G401.6 (cell line): Measurements from ENCODE around the gene TRIOBP.

Experiments used
- FAIRE-seq: peaks from 2 replicates; lab custom pipeline; 2012; peaks lifted over from hg19 to GRCh38; lab: Jason Lieb, UNC

TRIOBP gene

DNA sequence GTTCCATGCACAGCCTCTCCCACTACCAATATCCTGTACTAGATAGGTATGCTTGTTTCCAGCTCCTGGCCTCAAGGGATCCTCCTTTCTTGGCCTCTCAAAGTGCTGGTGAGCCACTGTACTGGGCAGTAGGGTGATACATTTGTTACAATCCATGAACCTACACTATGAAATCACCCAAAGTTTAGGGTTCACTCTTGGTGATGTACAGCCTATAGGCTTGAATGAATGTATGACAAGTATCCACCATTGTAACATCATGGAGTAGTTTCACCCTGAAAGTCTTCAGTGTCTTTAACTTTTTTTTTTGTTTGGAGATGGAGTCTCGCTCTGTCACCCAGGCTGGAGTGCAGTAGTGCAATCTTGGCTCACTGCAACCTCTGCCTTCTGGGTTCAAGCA is 31.8 kb downstream of the TRIOBP start:
- FAIRE-seq = no peak

DNA sequence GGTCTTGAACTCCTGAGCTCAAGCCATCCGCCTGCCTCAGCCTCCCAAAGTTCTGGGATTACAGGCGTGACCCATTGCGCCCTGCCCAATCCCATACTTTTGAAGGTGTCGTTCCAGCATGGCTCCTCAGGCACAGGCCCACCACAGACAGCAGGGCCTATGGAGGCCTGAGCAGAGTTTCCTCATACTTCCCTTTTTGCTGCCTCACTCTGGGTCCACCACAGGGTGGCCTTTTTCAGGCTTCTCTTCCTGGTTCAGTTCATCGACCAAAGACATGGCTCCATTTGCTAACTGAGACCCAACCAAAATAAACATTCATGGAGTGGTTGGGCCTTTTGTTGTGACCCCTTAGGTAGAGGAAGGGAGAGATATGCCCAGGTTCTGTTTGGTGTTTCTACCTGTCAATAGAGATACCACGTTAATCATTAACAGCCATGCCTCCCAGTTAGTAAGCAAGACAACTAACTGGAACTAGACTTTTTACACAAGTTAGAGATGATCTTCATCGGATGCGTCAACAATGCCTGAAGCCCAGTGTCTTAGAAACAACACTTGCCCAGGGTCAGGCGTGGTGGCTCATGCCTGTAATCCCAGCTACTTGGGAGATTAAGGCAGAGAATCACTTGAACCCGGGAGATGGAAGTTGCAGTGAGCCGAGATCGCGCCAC is 35.1 kb downstream of the TRIOBP start:
- no peak for FAIRE-seq

DNA sequence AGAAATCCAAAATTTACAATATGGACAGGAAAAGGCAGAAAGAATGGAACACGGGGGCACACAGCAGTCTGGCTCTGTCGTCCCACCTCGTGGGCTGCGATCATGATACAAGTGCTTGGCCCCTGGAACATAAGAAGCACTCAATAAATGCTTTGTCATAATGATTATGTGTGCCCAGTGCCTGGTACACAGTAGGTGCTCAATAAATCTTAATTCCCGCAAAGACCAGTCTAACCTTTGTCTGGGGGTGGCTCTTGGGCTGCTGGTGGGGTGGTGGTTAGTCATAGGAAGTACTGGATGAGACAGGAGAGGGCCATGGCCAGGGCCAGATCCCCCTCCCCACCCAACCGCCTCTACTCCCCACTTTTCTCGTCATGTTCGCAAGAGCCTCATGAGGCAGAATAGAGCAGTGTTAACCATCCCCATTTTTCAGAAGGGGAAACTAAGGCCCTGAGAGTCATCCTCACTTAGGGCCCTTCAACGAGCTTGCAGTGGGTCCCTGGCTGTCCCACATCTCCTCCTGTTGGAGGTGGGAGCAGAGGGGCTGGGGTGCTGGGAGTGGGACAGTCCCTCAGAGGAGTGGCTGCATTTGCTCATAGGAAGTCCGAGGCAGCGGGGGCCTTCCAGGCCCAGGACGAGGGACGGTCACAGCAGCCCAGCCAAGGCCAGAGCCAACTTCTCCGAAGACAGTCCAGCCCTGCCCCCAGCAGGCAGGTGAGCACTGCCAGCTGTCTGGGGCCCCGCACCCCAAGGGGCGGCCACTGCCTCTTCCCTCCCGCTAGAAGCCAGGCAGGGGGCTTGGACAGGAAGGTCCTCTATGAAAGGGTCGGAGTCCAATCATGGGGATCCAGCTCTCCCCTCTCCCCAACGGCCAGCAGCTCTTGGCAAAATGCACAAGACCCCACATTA is 36.1 kb downstream of the TRIOBP start:
- no peak for FAIRE-seq

DNA sequence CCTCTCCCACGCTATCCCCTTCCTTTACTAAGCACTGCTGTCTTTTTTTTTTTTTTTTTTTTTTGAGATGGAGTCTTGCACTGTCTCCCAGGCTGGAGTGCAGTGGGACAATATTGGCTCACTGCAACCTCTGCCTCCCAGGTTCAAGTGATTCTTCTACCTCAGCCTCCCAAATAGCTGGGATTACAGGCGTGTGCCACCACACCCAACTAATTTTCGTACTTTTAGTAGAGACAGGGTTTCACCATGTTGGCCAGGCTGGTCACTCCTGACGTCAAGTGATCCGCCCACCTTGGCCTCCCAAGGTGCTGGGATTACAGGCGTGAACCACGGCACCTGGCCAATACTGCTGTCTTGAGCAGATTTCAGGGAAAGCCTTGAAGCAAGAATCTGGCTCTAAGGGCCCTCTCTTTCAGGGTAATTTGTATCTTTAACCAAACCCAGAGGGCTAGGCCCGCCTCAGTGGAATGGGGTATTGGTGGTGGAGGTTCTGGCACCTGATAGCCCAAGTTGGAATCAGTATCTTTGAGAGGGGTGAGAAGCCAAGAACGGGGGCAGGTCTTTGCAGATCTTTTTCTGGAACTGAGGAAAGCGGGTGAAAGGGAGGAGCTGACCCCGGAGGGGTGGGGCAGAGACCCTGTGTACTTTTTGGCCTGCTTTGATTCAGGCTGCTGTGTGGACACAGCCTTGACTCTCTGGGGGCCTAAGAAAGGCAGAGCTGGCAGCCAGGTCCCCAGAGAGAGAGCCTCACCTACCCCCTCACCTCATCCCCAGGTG is 37.0 kb downstream of the TRIOBP start:
- FAIRE-seq = no peak

DNA sequence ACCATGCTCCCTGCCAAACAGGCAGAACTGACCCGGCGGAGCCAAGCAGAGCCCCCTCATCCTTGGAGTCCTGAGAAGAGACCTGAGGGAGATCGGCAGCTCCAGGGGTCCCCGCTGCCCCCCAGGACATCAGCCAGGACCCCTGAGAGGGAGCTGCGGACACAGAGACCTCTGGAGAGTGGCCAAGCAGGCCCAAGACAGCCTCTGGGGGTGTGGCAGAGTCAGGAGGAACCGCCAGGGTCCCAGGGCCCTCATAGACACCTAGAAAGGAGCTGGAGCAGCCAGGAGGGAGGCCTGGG is 37.5 kb downstream of the TRIOBP start:
- FAIRE-seq = no peak

DNA sequence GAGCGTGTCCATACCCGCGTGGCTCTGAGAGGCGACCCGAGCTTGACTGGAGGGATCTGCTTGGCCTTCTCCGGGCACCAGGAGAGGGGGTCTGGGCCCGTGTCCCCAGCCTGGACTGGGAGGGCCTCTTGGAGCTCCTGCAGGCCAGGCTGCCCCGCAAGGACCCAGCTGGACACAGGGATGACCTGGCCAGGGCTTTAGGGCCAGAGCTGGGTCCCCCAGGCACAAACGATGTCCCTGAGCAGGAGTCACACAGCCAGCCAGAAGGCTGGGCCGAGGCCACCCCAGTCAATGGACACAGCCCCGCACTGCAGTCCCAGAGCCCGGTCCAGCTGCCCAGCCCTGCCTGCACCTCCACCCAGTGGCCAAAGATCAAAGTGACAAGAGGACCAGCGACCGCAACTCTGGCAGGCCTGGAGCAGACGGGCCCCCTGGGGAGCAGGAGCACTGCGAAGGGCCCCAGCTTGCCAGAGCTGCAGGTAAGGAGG is 38.2 kb downstream of the TRIOBP start:
- FAIRE-seq = no peak

DNA sequence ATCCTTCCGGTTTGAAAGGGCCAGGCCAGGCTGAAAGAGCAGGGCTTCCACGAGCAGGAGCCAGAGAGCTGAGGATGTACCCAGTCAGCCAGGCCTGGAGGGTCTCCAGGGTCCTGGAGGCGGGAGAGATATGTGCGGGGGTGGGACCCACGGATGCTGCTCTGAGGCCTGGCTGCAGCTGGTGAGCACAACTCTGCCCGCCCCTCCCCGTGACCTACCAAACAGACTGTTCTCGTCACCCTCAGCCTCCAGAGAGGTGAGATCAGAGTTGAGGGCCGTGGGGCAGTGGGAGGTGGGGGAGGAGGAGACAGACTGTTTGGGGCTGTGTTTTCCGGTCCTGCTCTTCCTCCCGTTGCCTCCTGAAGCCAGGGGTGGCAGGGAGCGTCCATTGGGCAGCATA is 42.2 kb downstream of the TRIOBP start:
- no peak for FAIRE-seq

DNA sequence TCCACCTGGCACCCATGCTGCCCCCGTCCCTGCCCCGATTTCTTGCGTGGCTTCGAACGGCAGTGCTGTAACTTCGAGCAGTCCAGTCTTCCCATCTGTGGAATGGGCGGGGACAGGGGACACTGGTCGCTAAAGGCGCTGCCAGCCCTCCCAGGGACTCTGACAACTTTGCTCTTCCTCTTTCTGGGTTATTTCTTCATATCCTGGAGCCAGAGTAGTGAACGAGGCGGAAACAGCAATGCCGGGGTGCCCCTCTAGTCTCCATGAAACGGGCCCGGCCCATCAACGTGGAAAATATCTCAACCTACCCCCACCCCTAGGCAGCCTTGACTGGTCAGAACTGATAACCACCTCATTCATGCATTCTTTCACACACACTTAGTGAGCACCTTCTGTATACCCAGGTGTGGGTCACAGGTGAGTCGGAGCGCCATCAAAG is 42.8 kb downstream of the TRIOBP start:
- no peak for FAIRE-seq

DNA sequence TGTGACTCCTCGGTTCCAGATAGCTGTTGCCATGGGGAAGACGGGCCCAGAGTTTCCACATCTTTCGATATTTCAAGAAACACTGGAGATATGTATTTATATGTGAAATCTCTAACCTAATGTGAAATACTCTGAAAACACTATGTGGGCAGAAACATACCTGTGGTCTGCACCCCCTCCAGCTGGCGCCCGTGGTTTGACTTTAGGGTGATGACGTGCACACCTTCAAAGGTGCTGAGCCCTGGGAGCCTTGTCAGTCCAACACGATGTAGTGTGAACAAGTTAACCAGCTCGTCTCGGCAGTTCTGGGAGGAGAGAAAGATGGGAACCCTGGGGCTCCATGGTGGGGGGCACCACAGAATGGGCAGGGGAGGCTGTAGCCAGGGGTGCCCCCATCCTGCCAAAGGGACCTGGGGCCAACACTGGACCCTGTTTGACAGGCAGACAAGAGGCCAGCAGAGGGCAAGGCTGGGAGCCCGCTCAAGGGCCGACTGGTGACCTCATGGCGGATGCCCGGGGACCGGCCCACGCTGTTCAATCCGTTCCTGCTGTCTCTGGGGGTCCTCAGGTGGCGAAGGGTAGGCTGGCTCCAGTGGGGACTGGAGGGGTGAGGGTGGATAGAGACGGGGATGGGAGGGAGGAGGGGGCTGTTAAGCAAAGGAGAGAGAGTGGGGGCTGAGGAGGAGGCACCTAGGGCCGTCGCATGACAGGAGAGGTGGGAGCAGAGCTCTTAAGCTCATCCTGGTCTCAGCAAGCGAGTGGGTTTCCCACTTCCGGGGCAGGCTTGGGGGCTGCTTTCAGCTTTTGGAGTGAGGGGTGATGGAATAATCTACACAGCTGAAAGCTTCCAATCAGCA is 43.8 kb downstream of the TRIOBP start:
- FAIRE-seq = no peak

DNA sequence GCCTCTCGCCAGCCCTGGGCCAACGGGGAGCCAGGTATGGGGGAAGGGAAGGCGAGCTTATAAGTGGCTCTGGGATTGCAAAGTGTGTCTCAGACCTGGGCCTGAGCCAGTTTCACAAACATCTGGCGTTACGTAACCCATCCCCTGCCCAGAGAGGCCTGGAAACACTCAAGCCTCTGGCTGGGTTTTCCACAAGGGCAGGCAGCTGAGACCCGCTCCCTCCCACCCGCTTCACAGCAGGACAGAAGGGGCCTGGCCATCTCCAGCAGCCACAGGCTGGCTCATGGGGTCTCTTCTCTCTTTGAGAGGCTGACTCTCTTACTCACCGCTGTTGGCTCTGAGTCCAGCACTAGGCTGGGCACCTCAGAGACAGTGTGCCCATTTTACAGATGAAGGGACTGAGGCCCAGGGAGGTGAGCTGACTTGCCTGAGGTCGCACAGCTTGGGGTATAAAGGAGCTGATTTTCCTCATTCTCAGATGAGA is 44.5 kb downstream of the TRIOBP start:
- no peak for FAIRE-seq

DNA sequence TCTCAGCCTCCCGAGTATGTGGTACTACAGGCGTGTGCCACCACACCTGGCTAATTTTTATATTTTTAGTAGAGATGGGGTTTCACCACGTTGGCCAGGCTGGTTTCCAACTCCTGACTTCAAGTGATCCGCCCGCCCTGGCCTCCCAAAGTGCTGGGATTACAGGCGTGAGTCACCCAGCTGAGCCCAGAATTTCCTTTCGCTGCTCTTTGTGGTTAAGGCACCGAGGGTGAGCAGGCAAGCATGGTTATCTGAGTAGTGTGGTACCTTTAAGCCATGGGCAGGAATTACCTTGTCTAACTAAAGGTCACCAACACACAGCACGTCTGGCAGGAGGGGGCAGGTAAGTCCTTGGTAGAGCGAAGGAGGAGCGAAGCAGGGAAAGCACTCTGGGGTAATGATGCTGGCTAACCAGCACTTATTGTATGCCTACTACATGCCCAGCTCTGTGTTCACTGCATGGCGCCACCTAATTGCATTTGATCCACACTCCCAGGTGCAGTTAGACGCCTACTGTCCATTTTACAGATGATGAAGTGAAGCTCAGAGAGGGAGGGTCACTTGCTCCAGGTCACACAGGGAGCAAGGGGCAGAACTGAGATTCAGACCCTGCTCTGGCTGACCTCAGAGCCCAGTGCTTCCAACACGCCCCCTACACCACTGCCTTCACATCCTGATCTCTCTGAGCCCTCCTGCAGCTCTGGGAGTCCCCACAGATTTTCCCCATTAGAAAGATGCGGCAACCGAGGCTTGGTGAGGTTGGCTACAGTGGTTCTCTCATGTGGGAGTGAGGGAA is 45.7 kb downstream of the TRIOBP start:
- FAIRE-seq = peak; percentile 62

DNA sequence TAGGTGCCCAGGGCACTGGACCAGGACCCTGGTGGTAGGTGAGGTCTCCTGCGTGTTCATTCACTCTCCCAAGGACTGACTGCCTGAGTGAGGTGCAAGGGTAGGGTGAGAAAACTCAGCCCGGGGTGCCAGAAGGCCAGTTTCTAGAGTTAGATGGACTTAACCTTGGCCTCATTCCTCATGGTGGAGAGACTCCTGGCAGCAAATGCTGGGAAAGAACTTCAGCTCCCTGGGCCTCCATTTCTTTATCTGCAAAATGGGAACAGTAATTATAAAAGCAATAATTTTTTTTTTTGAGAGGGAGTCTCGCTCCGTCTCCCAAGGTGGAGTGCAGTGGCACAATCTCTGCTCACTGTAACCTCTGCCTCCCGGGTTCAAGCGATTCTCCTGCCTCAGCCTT is 47.7 kb downstream of the TRIOBP start:
- no peak for FAIRE-seq

DNA sequence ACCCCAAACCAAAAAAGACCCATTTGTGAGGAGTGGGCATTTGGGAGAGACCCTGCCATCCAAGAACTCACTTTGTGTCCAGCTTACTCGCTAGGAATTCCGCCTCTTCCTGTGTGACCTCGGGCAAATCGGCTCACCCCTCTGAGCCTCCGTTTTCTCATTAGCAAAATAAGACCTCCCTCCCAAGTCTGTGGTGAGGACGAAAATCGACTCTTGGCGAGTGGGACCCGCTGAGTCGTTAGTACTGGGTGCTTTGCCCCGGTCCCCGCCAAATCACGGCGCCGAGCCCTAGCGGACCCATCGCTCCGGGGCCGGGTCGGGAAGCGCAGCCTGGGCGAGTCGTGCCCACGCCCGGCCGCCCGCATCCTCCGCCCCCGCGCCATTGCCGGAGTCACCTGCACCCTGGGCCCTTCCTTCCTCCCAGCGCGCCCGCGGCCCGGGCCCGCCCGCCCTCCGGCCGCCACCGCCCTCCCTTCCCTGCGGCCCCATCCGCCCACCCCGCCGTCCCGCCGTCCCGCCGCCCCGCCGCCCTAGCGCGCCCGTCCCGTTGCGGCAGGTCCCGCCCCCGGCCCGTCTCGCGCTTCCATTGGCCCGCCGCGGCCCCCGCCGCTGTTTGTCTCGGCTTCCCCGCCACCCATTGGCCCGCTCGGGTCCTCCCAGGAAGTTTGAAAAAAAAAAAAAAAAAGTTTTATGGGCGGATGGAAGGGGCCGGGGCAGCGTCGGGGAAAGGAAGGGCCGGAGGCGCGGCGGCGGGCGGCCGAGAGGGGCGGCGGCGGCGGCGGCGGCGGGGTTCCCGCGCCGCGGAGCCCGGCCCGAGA is 48.9 kb downstream of the TRIOBP start:
- FAIRE-seq = no peak

DNA sequence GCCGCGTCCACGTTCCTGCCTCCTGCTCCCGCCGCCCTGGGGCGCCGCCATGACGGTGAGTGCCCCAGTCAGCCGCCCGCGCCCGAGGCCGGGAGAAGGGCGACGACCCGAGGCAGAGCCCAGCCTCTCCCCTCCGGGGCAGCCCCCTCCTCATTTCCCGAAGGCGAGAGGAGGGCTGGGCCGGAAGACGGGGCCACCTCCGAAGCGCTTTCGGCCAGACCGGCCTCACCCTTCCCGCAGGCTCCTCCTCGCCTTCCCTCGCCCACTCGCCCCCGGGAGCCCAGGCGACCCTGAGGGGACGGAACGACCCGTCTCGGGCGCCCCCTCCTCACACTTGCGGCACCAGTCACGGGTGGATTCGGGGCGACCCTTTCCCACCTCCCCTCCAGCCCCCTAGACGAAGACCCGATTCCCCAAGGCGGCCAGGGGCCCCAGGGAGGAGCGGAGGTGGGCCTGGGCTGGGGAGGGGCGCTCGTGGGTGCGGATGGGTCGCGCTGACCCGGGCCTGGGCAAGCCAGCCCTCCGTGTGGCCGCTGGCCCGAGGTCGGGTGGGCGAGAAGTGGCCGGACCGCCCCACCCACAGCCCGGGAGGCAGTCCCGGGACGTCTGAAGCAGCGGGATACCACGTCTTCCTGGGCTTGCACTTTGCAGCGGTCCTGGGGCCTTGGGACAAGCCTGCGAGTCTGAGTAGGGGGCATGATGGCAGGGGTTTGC is 49.7 kb downstream of the TRIOBP start:
- no peak for FAIRE-seq

DNA sequence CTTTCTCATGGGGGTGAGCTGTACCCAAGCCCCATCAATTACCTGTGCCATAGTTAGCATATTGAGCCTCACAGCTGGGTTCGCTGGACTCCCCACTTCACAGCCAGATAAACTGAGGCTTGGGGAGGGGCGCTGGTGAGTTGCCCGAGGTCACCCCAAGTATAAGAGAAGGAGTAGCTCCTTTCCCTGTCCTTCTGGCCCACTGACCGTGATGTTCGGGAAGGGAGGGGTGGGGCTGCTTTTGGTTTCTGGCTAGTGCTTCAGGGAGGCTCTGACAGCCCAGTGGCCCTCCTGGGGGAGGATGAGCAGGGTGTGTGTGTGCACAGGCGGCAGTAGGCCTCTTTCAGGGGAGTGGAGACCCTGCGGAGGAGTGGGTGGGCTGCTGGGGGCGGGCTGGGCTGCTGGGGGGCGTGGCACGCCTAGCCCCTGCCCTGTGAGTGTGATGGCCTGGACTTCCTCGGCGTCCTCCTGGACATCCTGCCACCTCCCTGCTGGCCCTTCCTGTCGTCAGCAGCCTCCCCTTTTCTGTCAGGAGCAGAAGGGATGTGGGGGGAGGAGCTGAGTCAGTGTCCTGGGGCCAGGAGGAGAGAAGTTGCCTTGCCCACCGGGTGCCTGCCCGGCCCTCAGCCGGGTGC is 50.3 kb downstream of the TRIOBP start:
- no peak for FAIRE-seq

DNA sequence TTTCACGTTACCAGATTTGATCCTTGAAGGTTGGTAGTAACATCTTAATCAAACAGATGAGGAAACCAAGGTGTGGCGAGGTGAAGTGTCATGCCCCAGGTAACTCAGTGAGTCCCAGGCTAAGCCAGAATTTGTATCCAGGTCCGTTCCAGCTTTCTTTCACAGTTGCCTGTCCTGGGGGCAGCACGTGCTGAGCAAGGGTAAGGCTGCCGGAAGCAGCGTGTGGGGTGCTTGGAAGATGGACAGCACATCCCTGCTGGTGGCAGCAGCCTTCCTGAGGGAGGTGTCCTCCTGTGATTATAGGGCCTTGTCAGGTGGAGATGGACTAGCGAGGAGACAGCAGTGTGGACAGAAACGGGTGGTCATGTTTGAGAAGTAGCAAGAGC is 50.9 kb downstream of the TRIOBP start:
- FAIRE-seq = no peak

DNA sequence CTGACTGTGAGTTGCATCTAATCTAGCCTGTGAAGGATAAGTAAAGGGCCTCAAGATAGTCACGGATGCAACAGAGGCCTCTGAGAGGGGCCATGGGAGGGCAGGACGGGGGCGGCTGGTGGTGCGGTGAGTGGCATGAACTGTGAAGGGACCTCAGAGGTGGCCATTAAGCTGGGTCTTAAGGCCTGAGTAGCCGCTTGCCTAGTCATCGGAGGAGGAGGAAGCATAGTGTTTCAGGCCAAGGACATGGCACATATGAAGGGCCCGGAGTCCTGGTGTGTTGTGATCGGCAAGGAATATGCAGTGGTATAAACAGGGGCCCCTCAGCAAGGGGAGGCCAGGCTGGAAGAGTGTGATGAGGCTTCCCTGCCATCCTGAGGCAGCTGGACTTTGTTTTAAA is 51.8 kb downstream of the TRIOBP start:
- no peak for FAIRE-seq

DNA sequence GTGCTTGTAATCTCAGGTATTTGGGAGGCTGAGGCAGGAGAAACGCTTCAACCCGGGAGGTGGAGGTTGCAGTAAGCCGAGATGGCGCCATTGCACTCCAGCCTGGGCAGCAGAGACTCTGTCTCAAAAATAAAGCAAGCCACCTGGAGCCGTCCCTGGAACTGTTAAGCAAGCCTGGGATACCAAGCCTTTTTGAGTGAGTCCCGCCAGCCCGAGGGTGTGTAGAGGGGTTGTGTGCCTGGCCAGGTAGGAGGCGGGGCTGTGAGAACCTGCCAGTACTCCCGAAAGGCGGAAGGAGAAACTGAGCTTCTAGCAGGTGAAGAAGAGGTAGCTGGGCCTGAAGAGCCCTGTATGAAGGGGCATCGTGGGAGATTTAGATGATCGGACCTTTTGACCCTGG is 52.4 kb downstream of the TRIOBP start:
- no peak for FAIRE-seq
